GM12892 (cell line): ENCODE results near the gene CDH8.
"Not testable (repeated sequence)": the region's sequence is repeated elsewhere in the genome, so short reads cannot be mapped to it uniquely, and the experiment has no call there.

Source experiments
- POLR2A ChIP-seq: IDR thresholded peaks from 2 replicates; pipeline ENCODE4 v1.6.1; 2011; ENCODE audit warnings: low read depth, low read length, control low read depth
- TAF1 ChIP-seq: IDR thresholded peaks from 2 replicates; pipeline ENCODE4 v1.6.1; 2011; ENCODE audit warnings: low read depth, mild to moderate bottlenecking, control low read depth, low read length, borderline replicate concordance

- TF ChIP-seq TAF1, POLR2A: not testable (repeated sequence)
These were observed 235.0 kb downstream of the CDH8 start for GRCh38 chr16:61801217-61801616.
